Activated CD8-positive, alpha-beta memory T cell treated with anti-CD3 and anti-CD28 coated beads for 4 hours (primary cell): Measurements from ENCODE around the gene C1orf53.
"Not testable (repeated sequence)": the region's sequence is repeated elsewhere in the genome, so short reads cannot be mapped to it uniquely, and the experiment has no call there.

Source experiments
- DNase-seq, 2 donors: peaks; one replicate each; pipeline ENCODE4 v3.0.0-alpha.2; 2020; ENCODE audit warnings: low read depth in 2 of 2

The C1orf53 gene

DNA sequence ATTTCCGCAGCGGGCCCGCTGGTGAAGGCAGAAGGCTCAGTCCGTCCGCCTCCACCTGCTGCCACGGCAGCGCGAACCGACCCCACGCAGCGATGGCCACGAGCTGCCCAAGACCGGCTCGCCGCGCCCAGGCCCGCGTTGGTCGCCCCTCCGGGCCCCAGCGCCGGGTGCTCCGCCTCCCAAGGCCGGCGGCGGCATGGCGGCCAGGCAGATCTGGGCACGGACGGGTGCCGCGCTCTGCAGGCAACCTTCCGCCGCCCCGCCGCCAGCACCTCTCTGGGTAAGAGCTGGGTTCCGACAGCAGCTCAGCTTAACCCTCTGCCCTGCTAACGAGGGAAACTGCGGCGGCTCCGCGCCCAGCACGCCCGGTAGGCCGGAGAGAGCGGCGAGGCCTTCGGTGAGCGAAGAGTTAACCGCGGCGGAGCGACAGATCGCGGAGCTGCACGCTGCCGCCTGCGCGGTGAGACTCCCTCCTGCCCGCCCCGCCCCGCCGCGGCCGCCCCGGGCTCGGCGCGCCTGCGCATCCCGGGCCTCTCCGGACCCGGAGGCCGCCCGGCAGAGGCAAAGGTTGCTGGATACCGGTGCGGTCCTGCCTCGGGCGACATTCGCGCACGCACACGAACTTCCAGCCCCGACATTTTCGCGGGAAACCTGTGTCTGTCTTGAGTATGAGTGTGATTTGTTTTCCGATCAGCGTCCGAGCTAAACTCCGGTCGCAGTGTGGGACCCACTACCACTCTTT, at the start of gene C1orf53:
C1orf53 (plus strand) TSS at position 177 of the 742 bp plus-strand sequence; CDS start at position 197, 20 bp downstream.
- DNase-seq, result peak; percentile 54 to 56

DNA sequence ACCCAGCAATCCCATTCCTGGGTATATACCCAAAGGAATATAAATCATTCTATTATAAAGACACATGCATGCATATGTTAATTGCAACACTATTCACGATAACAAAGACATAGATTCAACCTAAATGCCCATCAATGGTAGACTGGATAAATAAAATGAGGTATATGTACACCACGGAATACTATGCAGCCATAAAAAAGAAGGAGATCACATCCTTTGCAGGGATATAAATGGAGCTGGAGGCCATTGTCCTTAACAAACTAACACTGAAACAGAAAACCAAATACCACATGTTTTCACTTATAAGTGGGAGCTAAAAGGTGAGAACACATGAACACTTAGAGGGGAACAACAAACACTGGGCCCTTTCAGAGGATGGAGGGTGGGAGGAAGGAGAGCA, 46.7 kb upstream of the C1orf53 start:
- not testable (repeated sequence) for DNase-seq

DNA sequence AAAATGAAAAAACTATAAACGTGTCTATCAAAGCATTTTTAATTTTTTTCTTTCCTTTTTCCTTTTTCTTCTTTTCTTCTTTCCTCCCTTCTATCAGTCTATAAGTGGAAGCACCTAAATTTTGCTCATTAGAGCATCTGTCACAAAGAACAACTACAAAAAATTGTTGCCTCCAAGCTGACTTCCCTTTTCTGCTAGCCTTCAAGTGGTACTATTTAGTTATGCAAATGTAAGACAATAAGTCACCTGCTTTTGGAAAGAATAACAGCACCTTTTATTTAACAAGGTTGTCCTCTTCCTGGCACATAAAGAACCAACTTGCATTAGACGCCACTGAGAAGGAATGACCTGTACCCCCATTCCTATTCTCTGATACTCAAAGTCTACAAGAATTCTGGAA, 45.0 kb upstream of the C1orf53 start:
- no peak for DNase-seq

DNA sequence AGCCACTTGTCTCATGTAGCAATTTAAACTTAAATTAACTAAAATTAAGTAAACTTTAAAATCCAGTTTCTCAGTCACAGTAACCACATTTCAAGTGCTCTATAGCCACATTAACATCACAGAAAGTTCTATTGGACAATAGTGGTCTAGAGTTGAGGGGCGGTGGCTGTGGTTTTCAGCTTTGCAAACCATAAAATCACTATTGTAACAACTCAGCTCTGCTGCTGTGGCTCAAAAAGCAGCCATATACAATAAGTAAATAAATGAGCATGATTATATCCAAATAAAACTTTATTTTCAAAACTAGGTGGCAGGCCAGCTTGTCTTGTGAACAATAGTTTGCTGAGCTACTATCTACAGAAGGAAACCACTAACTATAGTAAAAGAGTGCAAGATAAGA, 43.4 kb upstream of the C1orf53 start:
- DNase-seq, result no peak

DNA sequence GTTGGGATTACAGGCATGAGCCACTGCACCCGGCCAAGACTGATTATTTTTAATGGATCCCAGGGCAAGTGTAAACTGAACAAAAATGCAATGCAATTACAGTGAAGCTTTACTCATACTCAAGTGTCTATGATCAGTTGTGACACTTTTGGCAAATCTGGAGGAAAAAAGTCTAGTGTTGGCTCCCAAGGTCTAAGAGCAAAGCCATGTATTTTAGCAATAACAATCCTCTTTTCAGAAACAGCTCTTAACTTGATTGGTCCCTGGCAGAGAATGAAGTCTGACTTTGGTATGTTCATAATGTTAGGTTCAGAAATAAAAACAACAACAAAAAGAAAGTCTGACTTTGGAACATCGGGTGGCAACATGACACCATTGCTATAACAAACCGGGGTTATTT, 40.2 kb upstream of the C1orf53 start:
- no peak for DNase-seq

DNA sequence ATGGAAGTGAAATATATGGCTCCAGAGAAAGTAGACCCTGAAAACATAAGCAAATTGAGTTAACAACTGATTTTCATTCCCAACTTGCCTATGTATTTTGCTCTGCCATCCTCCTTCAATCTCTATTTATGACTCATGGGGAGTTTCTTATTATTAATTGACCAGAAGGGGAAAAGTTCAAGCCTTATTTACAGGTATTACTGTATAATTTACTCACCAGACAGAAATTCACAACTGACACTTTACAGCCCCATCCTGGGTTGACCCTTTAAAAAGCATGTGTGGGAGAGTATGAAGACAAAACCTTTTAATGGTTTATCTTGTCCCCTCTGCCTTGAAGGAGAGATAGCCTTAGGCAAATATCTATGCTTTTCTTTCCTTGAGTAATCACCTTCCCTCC, 39.8 kb upstream of the C1orf53 start:
- DNase-seq, result no peak

DNA sequence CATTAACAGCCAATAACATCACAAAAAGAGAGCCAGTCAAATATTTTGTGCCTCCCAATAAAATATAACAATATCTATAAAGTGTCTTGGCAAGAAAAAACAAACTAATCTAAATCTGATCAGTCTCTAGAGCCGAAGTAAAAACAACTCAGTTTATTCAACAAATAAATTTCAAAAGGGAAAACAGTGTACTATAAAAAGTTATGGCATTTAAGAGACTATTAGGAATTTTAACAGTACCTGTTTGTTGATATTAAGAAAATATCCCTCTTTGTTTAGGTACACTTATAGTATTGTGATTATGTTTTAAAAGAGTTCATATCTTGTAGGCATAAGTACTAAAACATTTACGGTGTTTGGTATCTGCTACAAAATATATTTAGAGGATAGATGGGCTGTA, 36.6 kb upstream of the C1orf53 start:
- no peak for DNase-seq

DNA sequence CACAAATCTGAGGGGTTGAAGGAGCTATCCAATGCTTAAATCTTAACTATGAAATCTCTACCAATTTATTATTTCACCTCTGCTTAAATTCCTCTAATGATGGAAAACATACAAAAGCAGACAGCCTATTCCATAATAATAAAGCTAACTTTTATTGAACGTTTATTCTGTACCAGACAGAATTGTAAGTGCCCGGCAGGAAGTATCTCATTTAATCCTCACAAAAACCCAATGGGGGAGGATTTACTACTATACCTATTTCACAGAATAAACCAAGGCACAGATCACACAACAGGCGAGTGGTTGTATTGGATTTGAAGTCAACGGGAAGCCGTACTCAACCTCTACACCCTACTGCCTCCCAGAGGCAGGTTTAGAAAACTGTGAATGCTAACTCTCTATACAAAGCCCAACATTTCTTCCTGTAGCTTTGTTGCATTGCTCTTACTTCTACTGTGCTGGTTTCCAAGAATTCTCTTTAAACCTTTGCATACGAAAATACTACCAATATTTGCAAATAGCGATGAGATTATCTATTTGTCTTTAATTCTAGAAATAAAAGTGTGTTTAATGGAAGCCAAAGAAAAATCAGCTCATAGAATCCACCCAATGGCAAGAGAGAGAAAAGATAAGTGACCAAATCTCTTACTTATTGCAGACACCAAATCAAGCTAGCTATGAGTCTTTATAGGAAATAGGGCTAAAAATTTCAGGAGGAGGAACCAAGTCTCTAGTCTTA, 33.5 kb upstream of the C1orf53 start:
- DNase-seq, result peak in 1 of 2 donors; percentile 1

DNA sequence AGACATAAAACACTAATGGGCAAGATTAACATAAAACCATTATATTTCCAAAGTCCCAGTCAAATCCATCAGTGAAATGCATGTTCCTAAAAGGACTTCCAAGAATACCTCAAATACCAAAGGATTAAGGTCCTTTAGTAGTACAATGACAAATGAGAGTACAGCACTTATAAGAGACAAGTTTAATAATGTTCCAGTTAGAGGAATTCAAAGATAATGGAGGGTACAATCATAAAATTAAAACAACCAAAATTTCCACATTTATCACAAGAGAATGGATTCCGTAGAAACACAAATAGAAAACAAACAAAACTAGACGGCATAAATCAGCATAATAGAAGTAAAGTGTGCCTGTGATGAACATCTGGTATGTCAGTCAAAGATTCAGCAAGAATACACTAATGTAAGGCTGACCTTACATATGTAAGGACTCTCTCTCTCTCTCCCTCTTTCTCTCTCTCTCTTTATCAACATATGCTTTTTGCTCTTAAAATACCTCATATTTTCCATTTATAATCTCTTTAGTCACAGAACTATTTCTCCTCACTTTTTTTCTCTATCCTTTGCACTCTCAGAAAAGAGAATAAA, 32.8 kb upstream of the C1orf53 start:
- DNase-seq, result no peak

DNA sequence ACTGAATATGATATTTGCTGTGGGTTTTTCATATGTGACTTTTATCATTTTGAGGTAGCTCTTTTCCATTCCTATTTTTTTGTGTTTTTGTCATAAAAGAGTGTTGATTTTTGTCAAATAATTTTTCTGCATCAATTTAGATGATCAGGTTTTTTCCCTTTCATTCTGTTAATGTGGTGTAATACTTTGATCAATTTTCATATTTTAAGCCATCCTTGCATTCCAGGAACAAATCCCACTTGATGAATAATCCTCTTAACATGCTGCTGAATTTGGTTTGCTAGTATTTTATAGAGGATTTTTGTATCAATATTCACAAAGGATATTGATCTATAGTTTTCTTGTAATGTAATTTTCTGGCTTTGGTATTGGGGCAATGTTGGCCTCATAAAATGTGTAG, 25.5 kb upstream of the C1orf53 start:
- no peak for DNase-seq

DNA sequence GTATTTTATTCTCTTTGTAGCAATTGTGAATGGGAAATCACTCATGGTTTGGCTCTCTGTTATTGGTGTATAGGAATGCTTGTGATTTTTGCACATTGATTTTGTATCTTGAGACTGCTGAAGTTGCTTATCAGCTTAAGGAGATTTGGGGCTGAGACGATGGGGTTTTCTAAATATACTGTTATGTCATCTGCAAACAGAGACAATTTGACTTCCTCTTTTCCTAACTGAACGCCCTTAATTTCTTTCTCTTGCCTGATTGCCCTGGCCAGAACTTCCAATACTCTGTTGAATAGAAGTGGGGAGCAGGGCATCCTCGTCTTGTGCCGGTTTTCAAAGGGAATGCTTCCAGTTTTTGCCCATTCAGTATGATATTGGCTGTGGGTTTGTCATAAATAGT, 22.0 kb upstream of the C1orf53 start:
- DNase-seq, result not testable (repeated sequence)

DNA sequence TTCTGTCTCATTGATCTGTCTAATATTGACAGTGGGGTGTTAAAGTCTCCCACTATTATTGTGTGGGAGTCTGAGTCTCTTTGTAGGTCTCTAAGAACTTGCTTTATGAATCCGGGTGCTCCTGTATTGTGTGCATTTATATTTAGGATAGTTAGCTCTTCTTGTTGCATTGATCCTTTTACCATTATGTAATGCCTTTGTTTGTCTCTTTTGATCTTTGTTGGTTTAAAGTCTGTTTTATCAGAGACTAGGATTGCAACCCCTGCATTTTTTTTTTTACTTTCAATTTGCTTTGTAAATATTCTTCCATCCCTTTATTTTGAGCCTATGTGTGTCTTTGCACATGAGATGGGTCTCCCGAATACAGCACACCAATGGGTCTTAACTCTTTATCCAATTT, 20.2 kb upstream of the C1orf53 start:
- DNase-seq, result not testable (repeated sequence)

DNA sequence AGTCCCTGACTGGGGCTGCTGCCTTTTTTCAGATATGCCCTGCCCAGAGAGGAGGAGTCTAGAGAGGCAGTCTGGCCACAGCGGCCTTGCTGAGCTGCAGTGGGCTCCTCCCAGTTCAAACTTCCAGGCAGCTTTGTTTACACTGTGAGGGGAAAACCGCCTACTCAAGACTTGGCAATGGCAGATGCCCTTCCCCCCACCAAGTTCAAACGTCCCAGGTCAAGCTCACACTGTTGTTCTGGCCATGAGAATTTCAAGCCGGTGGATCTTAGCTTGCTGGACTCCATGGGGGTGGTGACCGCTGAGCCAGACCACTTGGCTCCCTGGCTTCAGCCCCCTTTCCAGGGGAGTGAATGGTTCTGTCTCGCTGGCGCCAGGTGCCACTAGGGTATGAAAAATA, 18.3 kb upstream of the C1orf53 start:
- no peak for DNase-seq

DNA sequence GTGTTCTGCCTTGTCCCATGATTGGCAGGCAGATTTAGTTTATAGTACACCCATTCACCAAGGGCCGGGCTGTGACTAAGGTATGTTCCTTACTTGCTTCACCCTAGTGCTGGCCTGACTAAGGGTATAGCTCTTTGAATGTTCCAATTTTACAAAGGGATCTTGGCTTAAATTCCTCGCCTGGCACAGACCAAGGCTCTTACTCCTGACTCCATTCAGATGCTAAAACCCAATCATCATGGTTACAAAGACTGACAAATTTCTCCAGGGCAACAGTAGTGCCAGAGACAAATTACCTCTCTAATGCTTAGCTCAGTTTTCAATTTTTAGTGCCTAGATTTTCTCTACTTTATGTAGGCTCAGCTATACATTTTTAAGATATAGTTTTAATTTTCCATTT, 11.5 kb upstream of the C1orf53 start:
- DNase-seq, result no peak

DNA sequence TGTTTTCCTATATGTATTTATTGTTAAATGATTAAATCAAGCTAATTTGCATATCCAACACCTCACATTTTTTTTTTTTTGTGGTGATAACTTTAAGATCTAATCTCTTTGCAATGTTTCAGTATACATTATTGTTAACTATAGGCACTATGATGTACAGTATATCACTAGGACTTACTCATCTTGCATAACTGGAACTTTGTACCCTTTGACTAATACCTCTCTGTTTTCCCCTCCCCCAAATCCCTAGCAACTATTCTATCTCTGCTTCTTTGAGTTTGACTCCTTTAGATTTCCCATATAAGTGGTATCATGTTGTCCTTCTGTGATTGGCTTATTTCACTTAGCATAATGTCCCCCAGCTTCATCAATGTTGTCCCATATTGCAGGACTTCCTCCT, 9.7 kb upstream of the C1orf53 start:
- no peak for DNase-seq

DNA sequence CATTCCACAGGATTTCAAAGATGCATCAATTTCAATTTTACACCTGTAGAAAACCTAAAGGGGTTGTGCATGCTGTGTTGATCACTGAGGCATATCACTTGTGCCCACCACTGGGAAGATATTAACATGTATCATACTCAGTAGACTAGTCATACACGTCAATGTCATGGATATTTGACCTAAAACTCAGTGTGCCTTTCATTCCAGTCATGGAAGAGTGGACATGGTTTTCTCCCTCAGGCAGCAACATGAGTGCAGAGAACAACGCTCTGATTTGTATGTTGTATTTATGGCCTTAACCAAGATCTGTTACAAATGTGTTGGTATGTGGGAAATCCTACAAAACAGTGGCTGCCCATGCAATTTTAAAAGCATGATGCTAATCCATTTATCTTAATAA, 6.1 kb upstream of the C1orf53 start:
- DNase-seq, result no peak

DNA sequence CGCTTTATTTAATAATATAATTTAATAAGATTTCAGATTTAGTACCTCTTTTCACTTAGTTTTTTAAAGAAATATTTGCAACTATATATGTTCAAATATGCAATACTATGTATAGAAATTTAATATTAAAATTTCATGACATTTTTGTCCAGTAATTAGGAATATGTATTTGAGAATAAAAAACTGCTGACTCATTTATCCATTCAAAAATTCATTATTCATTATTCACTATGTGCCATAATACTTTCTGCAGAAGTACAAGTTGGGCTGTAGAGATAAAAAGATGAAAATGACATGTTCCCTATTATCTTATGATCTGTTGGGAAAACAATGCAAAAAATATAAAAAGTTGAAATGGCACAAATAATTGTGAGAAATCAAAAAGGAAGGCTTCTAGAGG, 3.4 kb upstream of the C1orf53 start:
- DNase-seq, result no peak

DNA sequence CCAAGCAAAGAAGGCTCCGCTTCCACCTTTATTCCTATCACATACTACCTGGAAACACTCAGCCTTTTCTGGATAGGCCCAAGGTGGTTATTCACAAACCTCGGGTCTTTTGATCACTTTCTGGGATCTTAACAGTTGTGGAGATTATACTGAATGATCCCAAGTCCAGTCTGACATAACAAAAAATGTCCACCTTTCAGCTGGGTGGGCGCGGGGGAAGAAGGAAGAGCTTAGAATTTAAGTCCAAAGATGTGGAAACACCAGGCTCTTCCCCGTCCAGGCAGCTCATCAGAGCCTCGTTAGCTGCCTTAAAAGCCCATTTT, 338 bp upstream of the C1orf53 start:
- no peak for DNase-seq

DNA sequence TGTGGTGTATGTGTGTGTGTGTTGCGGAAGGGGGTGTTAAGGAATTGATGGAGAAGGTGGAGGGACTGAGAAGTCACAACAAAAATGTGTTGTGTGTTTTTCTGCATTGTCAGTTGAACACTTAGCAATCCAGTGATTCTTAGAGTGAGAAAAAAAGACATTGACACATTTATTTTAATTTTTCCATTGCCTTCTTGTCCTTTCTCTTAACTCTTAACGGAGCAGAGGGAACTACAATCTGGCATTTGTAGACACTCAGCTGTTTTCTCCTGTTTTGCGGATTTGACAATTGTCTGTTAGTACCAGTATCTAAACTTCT, 725 bp downstream of the C1orf53 start:
- no peak for DNase-seq

DNA sequence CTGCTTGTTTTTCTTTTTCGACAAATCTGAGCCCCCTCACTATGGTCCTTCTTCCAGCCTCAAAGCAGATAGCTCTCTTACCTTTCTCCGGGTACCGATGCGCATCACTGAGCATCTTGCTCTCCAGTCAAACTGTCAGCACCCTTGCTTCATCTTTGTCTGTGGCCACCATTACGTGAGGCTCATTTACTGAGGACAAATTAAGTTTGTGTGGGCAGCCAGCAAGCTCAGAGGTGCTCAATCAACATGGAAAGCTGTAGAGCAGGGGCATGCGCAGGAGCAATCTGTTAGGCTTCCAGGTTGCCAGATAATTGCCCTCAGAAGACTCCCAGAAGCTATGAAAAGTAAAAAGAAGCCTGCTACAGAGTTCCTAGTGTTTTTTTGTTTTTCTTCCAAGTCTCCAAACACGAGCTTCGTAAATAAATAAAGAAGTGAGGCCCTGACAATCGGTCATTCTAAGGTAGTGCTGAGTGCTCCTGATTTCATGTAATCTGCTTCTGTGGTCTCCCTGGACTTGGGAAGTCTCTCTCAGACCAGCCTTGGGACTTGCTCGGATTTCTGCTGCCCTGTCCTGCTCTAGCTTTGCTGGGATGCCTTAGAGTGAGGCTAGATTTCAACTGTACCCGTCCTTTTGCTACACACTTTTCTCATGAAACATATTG, 1.8 kb downstream of the C1orf53 start:
- DNase-seq, result no peak

DNA sequence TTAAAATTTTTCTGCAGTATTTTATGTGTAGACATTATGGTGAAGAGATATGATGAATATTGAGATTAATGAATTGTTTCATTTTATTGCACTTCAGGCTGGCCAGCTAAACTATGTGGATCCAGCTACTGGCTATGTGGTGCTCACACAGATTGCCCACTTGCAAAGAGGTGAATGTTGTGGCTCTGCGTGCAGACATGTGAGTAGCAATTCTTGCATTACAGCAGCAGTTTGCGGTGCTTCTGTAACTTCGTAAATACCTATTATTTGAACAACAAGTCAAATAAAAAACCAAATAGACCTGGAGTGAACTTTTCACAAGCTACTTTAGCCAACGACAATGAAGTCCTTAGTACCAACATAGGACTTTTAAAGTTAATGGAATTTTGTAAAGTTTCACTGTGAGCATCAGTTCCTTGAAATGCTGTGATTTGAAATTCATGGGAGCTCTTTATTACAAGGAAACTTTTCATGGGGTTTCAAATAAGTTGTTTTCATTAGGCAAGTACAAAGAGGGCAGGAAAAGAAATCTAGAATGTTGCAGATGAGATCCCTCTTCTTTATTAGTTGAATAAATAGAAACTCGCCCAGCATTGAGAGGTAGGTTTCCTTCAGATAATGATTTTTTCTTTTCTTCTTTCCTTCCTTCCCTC, 3.4 kb downstream of the C1orf53 start:
- no peak for DNase-seq
